Adipocyte (in vitro differentiated cells): Measurements from ENCODE around the gene ZNF638.
A peak's percentile ranks its signal among the peaks of the same experiment; 100 is the strongest.

ENCODE experiments used
- DNase-seq: peaks from one replicate; pipeline ENCODE4 v3.0.0-alpha.2; 2015; ENCODE audit warnings: low read depth
- H3K27me3 ChIP-seq: replicated peaks from 2 replicates; pipeline ENCODE4 v1.7.0; 2013; ENCODE audit warnings: mild to moderate bottlenecking, low read length, moderate library complexity; ENCODE audit not compliant: control insufficient read depth, insufficient read depth
- H3K36me3 ChIP-seq: 2 replicates; pipeline ENCODE4 v1.7.0; 2013; ENCODE audit warnings: low read length, mild to moderate bottlenecking, moderate library complexity; ENCODE audit not compliant: control insufficient read depth, insufficient read depth, severe bottlenecking
- H3K4me1 ChIP-seq: 2 replicates; pipeline ENCODE4 v1.7.0; 2013; ENCODE audit warnings: mild to moderate bottlenecking, low read length, moderate library complexity; ENCODE audit not compliant: control insufficient read depth, insufficient read depth
- H3K4me3 ChIP-seq: 2 replicates; pipeline ENCODE4 v1.7.0; 2013; ENCODE audit warnings: mild to moderate bottlenecking, low read length, moderate library complexity
- H3K9ac ChIP-seq: 2 replicates; pipeline ENCODE4 v1.7.0; 2013; ENCODE audit warnings: mild to moderate bottlenecking, low read length, moderate library complexity
- H3K9me3 ChIP-seq: 2 replicates; pipeline ENCODE4 v1.7.0; 2013; ENCODE audit warnings: mild to moderate bottlenecking, low read length, moderate library complexity; ENCODE audit not compliant: control insufficient read depth

ZNF638 gene

DNA sequence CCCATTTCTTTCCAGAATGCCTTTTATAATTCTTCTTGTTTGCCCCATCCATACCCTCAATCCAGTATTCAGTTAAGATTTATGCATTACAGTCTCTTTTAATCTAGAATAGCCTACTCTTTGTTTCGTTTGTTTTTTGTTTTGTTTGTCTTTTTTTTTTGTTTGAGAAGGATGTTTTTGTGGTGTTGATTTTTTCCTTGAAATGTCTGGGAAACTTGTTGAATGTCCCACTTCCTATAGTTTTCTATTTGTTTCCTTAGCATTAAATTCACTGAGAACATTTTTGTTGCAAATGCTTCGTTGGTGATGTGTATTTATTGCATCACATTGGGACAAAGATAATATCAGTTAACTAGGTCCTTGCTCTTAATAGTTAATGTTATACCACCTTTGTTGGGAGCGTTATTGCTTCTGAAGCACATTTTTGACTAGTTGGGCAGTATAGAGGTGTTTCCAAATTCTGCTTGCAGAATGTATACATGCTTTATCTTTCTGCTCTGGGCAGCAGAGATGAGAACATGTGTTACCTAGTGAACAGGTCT is 28.9 kb downstream of the ZNF638 start:
- H3K36me3 ChIP-seq = peaks cover 100% of the 10 kb centered on the region
- H3K4me3 ChIP-seq = no peak overlapping the region
- H3K4me1 ChIP-seq = peaks cover 5% of the 10 kb centered on the region
- no peaks in the 10 kb centered on the region for H3K9me3 ChIP-seq
- no peaks in the 10 kb centered on the region for H3K27me3 ChIP-seq
- DNase-seq = no peak
- no peak overlapping the region for H3K9ac ChIP-seq

DNA sequence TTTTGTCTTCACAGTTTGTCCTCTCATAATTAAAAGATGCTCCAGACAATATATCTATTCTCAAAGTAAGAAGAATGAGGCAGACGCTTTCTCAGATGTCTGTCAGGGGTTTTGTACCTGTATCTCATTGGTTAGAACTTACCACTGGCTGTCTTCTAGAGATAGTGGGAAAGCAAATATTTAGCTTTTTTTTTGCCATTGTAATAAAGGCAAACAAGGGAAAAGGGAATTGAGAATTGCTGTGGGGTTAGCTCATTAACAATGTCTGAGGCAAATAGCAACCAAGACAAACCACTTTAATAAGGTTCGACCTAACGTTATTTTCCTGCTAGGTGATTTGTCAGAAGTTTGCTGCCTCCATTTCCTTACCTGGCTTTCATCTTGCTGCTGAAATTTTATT is 30.0 kb downstream of the ZNF638 start:
- Histone ChIP-seq H3K4me3 (no peak overlapping the region), H3K27me3 (no peaks in the 10 kb centered on the region), H3K9ac (no peak overlapping the region), H3K4me1 (peaks cover 5% of the 10 kb centered on the region), H3K36me3 (peaks cover 100% of the 10 kb centered on the region), H3K9me3 (no peaks in the 10 kb centered on the region)
- no peak for DNase-seq

DNA sequence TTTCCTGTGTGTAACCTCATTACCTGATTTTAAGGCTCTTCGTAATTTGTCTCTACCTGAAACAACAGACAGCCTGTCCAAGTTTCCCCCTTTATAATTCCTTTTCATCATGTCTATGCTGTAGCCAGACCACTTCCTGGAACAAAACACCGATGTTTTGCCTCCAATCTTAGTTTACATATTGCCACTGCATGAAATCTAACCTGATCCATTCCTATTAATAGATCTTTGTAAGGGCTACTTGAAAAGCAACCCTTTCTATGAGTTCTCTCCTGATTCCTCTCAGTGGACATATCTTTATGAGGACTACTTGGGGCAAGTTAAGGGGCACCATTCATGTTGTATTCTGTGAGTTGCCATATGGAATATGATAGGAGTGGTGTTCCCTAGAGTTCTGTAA is 30.9 kb downstream of the ZNF638 start:
- H3K36me3 ChIP-seq = peaks cover 100% of the 10 kb centered on the region
- H3K4me3 ChIP-seq = no peak overlapping the region
- peaks cover 5% of the 10 kb centered on the region for H3K4me1 ChIP-seq
- H3K9me3 ChIP-seq = no peaks in the 10 kb centered on the region
- no peak for DNase-seq
- H3K27me3 ChIP-seq = no peaks in the 10 kb centered on the region
- no peak overlapping the region for H3K9ac ChIP-seq

DNA sequence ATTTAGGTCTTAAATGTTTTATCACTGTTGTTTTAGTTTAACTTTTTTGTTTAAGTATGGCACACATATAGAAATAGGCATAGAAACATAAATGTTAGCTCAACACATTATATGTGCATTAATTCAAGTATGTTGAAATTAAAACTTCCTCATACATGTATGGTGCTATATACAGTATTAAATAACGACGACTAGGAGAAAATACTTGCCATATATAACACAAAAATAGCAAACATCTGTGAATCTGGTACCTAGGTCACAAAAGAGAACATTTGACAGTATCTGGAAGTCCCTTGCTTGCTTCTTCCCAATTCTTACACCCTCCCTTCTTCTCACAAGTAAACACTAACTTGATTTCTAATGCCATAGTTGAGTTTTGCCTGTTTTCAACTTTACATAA is 38.4 kb downstream of the ZNF638 start:
- Histone ChIP-seq H3K4me3 (no peak overlapping the region), H3K4me1 (no peaks in the 10 kb centered on the region), H3K9ac (no peak overlapping the region), H3K9me3 (no peaks in the 10 kb centered on the region), H3K36me3 (peaks cover 88% of the 10 kb centered on the region), H3K27me3 (no peaks in the 10 kb centered on the region)
- no peak for DNase-seq

DNA sequence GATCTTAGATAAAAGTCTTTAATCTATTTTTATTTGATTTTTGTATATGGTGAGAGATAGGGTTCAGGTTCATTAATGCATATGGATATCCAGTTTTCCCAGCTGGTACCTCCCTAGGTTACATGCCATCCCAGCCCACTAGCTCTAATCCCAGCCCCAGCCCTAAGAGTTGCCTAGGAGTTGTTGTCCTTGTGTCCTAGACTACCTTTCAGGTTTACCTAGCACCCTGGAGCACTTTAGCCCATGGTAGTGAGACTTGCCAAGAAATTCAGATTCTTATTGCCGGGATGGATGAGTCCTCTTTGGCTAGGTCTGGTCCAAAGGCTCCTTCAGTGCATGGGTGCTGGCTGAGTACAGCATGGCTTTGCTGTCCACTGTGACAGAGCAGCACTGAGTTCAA is 40.5 kb downstream of the ZNF638 start:
- H3K4me3 ChIP-seq = no peak overlapping the region
- peaks cover 86% of the 10 kb centered on the region for H3K36me3 ChIP-seq
- no peaks in the 10 kb centered on the region for H3K4me1 ChIP-seq
- no peaks in the 10 kb centered on the region for H3K9me3 ChIP-seq
- no peak for DNase-seq
- H3K27me3 ChIP-seq = no peaks in the 10 kb centered on the region
- H3K9ac ChIP-seq = no peak overlapping the region

DNA sequence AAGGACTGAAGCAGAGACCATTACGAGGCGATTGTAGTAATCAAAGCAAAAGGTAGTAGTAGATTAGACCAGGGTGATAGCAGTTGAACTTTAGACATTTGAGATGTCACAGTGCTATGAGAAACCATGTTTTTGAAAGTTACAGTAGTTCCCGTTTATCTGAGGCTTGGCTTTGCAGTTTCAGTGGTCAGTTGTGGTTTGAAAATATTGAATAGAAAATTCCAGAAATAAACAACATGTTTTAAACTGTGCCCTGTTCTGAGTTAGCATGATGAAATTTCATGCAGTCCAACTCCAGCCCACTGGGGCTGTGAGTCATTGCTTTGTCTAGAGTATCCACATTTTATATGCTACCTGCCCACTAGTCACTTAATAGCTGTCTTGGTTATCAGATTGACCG is 47.5 kb downstream of the ZNF638 start:
- DNase-seq = peak; percentile 78
- Histone ChIP-seq H3K9me3 (no peaks in the 10 kb centered on the region), H3K4me3 (no peak overlapping the region), H3K36me3 (peaks cover 70% of the 10 kb centered on the region), H3K4me1 (peaks cover 22% of the 10 kb centered on the region), H3K9ac (no peak overlapping the region), H3K27me3 (no peaks in the 10 kb centered on the region)

DNA sequence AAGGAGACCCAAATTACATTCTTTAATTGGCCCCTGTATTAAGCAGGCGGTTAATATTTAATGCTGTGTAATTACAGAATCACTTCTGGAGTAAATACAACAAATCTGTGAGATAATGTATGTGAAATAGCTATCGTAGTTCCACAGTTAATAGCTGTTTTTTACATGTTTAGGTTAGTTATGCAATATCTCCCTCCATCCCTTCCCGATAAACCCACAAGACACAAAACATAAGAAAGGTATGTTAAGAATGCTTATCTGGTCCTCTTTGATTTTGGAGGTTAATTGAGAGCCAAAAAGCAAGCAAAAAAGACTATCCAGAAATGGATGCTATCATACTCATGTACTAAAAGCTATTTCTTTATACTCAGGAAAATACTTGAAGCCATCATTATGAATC is 49.1 kb downstream of the ZNF638 start:
- peaks cover 70% of the 10 kb centered on the region for H3K36me3 ChIP-seq
- H3K4me3 ChIP-seq = no peak overlapping the region
- H3K9ac ChIP-seq = no peak overlapping the region
- peaks cover 28% of the 10 kb centered on the region for H3K4me1 ChIP-seq
- no peak for DNase-seq
- H3K9me3 ChIP-seq = no peaks in the 10 kb centered on the region
- no peaks in the 10 kb centered on the region for H3K27me3 ChIP-seq

DNA sequence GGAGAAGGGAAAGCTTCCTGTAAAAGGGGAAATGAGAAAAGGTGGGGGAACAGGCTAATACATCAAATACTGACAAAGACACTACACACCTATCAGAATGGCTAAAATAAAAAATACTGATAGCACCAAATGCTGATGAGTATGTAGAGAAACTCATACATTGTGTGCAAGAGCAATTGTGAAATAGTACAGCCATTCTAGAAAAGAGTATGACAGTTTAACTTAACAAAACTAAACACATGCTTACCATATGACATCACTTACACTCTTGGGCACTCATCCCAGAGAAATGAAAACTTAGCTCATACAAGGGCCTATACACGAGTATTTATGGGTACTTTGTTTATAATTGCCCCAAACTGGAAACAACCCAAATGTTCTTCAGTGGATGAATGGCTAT is 53.4 kb downstream of the ZNF638 start:
- Histone ChIP-seq H3K9me3 (no peaks in the 10 kb centered on the region), H3K36me3 (peaks cover 98% of the 10 kb centered on the region), H3K4me3 (no peak overlapping the region)

DNA sequence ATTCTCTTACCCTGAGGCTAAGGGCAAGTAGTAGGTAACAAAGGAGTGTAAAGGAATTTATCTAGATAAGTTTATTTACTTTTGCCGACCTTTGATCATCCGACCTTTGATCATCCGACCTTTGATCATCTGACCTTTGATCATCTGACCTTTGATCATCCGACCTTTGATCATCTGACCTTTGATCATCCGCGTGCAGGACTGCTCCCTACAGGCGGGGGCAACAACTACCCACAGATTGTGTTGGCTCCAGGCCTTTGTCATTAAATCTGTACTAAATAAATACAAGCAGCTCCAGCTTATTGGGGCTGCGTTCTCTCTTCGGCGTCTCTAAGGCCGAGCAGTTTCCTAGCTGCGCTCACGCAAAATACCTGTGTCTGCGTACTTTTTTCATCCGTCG is 56.6 kb downstream of the ZNF638 start:
- Histone ChIP-seq H3K4me3 (no peak overlapping the region), H3K4me1 (peaks cover 7% of the 10 kb centered on the region), H3K27me3 (no peaks in the 10 kb centered on the region), H3K9me3 (no peaks in the 10 kb centered on the region), H3K9ac (no peak overlapping the region), H3K36me3 (peaks cover 88% of the 10 kb centered on the region)
- no peak for DNase-seq

More for the DNA sequence above, 53.4 kb downstream of the ZNF638 start:
- Histone ChIP-seq H3K9ac (no peak overlapping the region), H3K27me3 (no peaks in the 10 kb centered on the region), H3K4me1 (peaks cover 7% of the 10 kb centered on the region)
- peak; percentile 80 for DNase-seq

DNA sequence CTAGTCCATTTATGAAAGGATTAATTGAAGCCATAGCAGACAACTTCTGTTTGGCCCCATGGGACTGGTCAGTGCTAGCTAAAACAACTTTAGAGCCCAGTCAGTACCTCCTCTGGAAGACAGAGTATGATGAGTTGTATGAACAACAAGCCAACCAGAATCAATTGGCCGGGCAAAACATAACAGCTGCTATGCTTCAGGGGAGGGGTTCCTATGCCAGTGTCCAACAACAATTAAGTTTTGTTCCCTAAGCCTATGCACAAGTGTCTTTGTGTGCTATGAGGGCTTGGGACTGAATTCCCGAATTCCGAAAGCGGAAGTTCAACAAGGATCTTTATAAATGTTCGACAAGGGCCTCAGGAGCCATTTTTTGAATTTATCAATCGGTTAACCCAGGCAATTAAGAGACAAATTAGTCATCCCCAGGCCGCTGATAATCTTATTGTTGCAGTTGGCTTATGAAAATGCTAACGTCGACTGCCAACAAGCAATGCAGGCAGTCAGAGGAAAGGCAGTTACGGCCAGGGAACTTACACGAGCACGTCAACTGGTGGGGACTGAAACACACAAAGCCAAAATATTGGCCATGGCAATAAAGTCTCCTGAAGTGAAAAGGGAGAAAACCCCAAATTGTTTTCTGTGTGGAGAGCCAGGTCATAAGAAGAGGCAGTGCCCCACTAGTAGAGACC is 57.9 kb downstream of the ZNF638 start:
- no peak overlapping the region for H3K9ac ChIP-seq
- no peak overlapping the region for H3K4me3 ChIP-seq
- no peaks in the 10 kb centered on the region for H3K27me3 ChIP-seq
- no peak for DNase-seq
- peaks cover 7% of the 10 kb centered on the region for H3K4me1 ChIP-seq
- H3K9me3 ChIP-seq = no peaks in the 10 kb centered on the region
- peaks cover 90% of the 10 kb centered on the region for H3K36me3 ChIP-seq

DNA sequence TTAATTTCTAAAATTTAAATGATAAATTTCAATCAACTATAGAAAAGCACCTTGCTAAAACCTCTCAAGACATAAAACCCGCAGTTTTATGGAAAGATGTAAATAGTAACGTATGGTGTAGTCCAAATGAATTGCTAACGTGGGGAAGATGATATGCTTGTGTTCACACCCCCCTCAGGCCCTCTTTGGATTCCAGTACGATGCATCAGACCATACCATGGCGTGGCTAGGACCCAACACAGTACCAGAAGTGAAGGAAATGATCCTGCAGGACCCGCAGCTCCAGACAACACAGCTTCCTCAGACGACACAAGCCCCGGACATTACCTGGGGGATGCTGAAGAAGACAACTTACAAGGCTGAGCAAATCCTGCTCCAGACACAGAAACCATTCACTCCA is 61.6 kb downstream of the ZNF638 start:
- no peak overlapping the region for H3K9ac ChIP-seq
- no peaks in the 10 kb centered on the region for H3K4me1 ChIP-seq
- H3K36me3 ChIP-seq = peaks cover 87% of the 10 kb centered on the region
- no peak overlapping the region for H3K4me3 ChIP-seq
- no peaks in the 10 kb centered on the region for H3K9me3 ChIP-seq
- H3K27me3 ChIP-seq = no peaks in the 10 kb centered on the region
- no peak for DNase-seq

DNA sequence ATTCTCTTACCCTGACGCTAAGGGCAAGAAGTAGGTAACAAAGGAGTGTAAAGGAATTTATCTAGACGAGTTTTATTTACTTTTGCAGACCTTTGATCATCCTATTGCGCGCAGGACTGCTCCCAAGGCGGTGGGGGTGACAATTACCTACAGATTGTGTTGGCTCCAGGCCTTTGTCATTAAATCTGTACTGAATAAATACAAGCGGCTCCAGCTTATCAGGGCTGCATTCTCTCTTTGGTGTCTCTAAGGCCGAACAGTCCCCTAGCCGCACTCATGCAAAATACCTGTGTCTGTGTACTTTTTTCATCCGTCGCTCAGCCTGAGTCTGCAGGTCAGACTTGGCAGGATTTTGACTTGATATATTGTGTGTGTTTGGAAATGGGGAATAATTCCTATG is 63.9 kb downstream of the ZNF638 start:
- no peak for DNase-seq
- Histone ChIP-seq H3K4me1 (no peaks in the 10 kb centered on the region), H3K36me3 (peaks cover 89% of the 10 kb centered on the region), H3K9ac (no peak overlapping the region), H3K4me3 (no peak overlapping the region), H3K27me3 (no peaks in the 10 kb centered on the region), H3K9me3 (no peaks in the 10 kb centered on the region)
